ENCODE data around the gene CMTM7.

- TF ChIP-seq CTCF (IDR thresholded peaks at IDR 0.05) (no peak), POLR2A (IDR thresholded peaks at IDR 0.05) (no peak)
These were observed 18.4 kb upstream of the CMTM7 start for GRCh38 chr3:32373276-32373675.

Measured in adrenal gland (tissue), 5 donors.